Measurements from ENCODE around the gene CRYBG3. TPM values are rescaled to one million over a fixed set of nuclear protein-coding genes. Genes with fewer than 3 reads are reported as not detected.
"Not testable (repeated sequence)": the region's sequence is repeated elsewhere in the genome, so short reads cannot be mapped to it uniquely, and the experiment has no call there.

Gene CRYBG3
- total and polyA plus RNA-seq, 3 donors from 2014 or later, result 39.7 to 49.8 (median 47.6) TPM

- intact Hi-C loops (cut with DNase I; ENCODE audit: low total_unique reads), result no loop called here
- Histone ChIP-seq H3K36me3 (ENCODE audit: low read depth, missing control alignments) (no peaks in the 10 kb centered on the region), H3K4me1 (no peaks in the 10 kb centered on the region), H3K27ac (no peak overlapping the region), H3K9me3 (no peaks in the 10 kb centered on the region), H3K27me3 (no peaks in the 10 kb centered on the region), H3K4me3 (no peak overlapping the region)
- TF ChIP-seq POLR2A (IDR thresholded peaks at IDR 0.05), result no peak
- no peak for TF ChIP-seq CTCF (IDR thresholded peaks at IDR 0.05)
- 48 to 55% methylated on average over 2 of the region's 2 CpGs for WGBS, 2 donors
- DNase-seq, result no peak
Observed at GRCh38 chr3:97830638-97831037, 8.8 kb downstream of the CRYBG3 start.

GRCh38 chr3:97831140-97831539 is 9.3 kb downstream of the CRYBG3 start:
- Histone ChIP-seq H3K27ac (no peak overlapping the region), H3K36me3 (ENCODE audit: low read depth, missing control alignments) (no peaks in the 10 kb centered on the region), H3K4me1 (no peaks in the 10 kb centered on the region), H3K9me3 (no peaks in the 10 kb centered on the region), H3K27me3 (no peaks in the 10 kb centered on the region), H3K4me3 (no peak overlapping the region)
- no peak for TF ChIP-seq CTCF (IDR thresholded peaks at IDR 0.05)
- TF ChIP-seq POLR2A (IDR thresholded peaks at IDR 0.05), result no peak
- no peak for DNase-seq
- intact Hi-C loops (cut with DNase I; ENCODE audit: low total_unique reads), result no loop called here
- WGBS, 2 donors, result 72 to 73% methylated on average over 1 of the region's 1 CpG

GRCh38 chr3:97833184-97833583 is 11.4 kb downstream of the CRYBG3 start:
- H3K4me3 ChIP-seq; intact Hi-C loops (cut with DNase I; ENCODE audit: low total_unique reads); H3K27ac ChIP-seq; H3K9me3 ChIP-seq; H3K4me1 ChIP-seq; DNase-seq; H3K36me3 ChIP-seq (ENCODE audit: low read depth, missing control alignments); H3K27me3 ChIP-seq: not testable (repeated sequence)
- 87 to 91% methylated on average over 4 of the region's 4 CpGs for whole genome bisulfite sequencing, 2 donors

- H3K36me3 ChIP-seq (ENCODE audit: low read depth, missing control alignments), result no peaks in the 10 kb centered on the region
- WGBS, 2 donors, result 96 to 97% methylated on average over 5 of the region's 5 CpGs
- TF ChIP-seq POLR2A (IDR thresholded peaks at IDR 0.05) (no peak), CTCF (IDR thresholded peaks at IDR 0.05) (no peak)
- no peak overlapping the region for H3K4me3 ChIP-seq
- no peaks in the 10 kb centered on the region for H3K9me3 ChIP-seq
- H3K27ac ChIP-seq, result no peak overlapping the region
- H3K27me3 ChIP-seq, result no peaks in the 10 kb centered on the region
- intact Hi-C loops (cut with DNase I; ENCODE audit: low total_unique reads), result no loop called here
- no peaks in the 10 kb centered on the region for H3K4me1 ChIP-seq
- DNase-seq, result no peak
Observed at GRCh38 chr3:97835761-97836160, 13.9 kb downstream of the CRYBG3 start.

- 78 to 93% methylated on average over 3 of the region's 3 CpGs for WGBS, 2 donors
- H3K9me3 ChIP-seq, result no peaks in the 10 kb centered on the region
- no peak for DNase-seq
- H3K4me1 ChIP-seq, result no peaks in the 10 kb centered on the region
- H3K4me3 ChIP-seq, result no peak overlapping the region
- TF ChIP-seq CTCF (IDR thresholded peaks at IDR 0.05) (no peak), POLR2A (IDR thresholded peaks at IDR 0.05) (no peak)
- intact Hi-C loops (cut with DNase I; ENCODE audit: low total_unique reads), result no loop called here
- H3K36me3 ChIP-seq (ENCODE audit: low read depth, missing control alignments), result no peaks in the 10 kb centered on the region
- H3K27ac ChIP-seq, result no peak overlapping the region
- H3K27me3 ChIP-seq, result no peaks in the 10 kb centered on the region
Observed at GRCh38 chr3:97838393-97838792, 16.6 kb downstream of the CRYBG3 start.
